WTC11 (cell line): ENCODE measurements around the gene AFF3. TPM values are rescaled to one million over a fixed set of nuclear protein-coding genes. Genes with fewer than 3 reads are reported as not detected.
A peak's percentile ranks its signal among the peaks of the same experiment; 100 is the strongest.

ENCODE experiments used
- ATAC-seq: fragments of 200-7000 bp; cut with Tn5 transposase; 2 replicates; pipeline ENCODE4 v1.10.0; 2021; ENCODE audit warnings: mild to moderate bottlenecking, moderate library complexity
- CTCF ChIA-PET: fragments of 300-600 bp; sonication (Branson Sonifier 250); formaldehyde crosslinking; loops from one replicate; lab custom pipeline; 2021; ENCODE audit warnings: antibody characterized with exemption; lab: Charles Lee
- POLR2A ChIA-PET: fragments of 350-600 bp; sonication (Branson Sonifier 250); formaldehyde crosslinking; loops from one replicate; lab custom pipeline; 2021; ENCODE audit warnings: antibody characterized with exemption; lab: Charles Lee
- DNase-seq: peaks from one replicate; pipeline ENCODE4 v3.0.0; 2021; ENCODE audit warnings: low spot score
- H3K27ac Mint-ChIP-seq: 2 replicates; pipeline ENCODE4 v1.8.0; 2021; ENCODE audit warnings: mixed read lengths
- H3K27me3 Mint-ChIP-seq: 2 replicates; pipeline ENCODE4 v1.8.0; 2021; ENCODE audit warnings: low read depth, mild to moderate bottlenecking, moderate library complexity, mixed read lengths
- H3K36me3 Mint-ChIP-seq: 2 replicates; pipeline ENCODE4 v1.8.0; 2021; ENCODE audit warnings: mixed read lengths
- H3K4me1 Mint-ChIP-seq: 2 replicates; pipeline ENCODE4 v1.8.0; 2022; ENCODE audit warnings: mixed read lengths
- H3K4me3 Mint-ChIP-seq: 2 replicates; pipeline ENCODE4 v1.8.0; 2021; ENCODE audit warnings: mild to moderate bottlenecking, moderate library complexity, mixed read lengths
- H3K9me3 Mint-ChIP-seq: 2 replicates; pipeline ENCODE4 v1.8.0; 2021; ENCODE audit warnings: mixed read lengths
- CBFB ChIP-seq: sonication (generic); formaldehyde crosslinking; IDR thresholded peaks from 2 replicates; pipeline ENCODE4 v1.8.1; 2022; ENCODE audit warnings: mild to moderate bottlenecking, low read depth, missing genetic modification reagents
- CREB1 ChIP-seq: sonication (generic); formaldehyde crosslinking; IDR thresholded peaks from 2 replicates; pipeline ENCODE4 v1.8.0; 2023; ENCODE audit warnings: mild to moderate bottlenecking, missing genetic modification reagents
- E2F5 ChIP-seq: sonication (generic); formaldehyde crosslinking; IDR thresholded peaks from 2 replicates; pipeline ENCODE4 v1.8.1; 2022; ENCODE audit warnings: mild to moderate bottlenecking, moderate library complexity, missing genetic modification reagents
- ETV6 ChIP-seq: sonication (generic); formaldehyde crosslinking; IDR thresholded peaks from 2 replicates; pipeline ENCODE4 v1.8.1; 2022; ENCODE audit warnings: mild to moderate bottlenecking, missing genetic modification reagents
- GABPB1 ChIP-seq: sonication (generic); formaldehyde crosslinking; IDR thresholded peaks from 2 replicates; pipeline ENCODE4 v1.8.1; 2023; ENCODE audit warnings: mild to moderate bottlenecking, missing genetic modification reagents
- JUN ChIP-seq: sonication (generic); formaldehyde crosslinking; IDR thresholded peaks from 2 replicates; pipeline ENCODE4 v1.8.0; 2023; ENCODE audit warnings: mild to moderate bottlenecking, missing genetic modification reagents
- MXD4 ChIP-seq: fragments of 250-450 bp; sonication (Bioruptor Pico); IDR thresholded peaks from 2 replicates; pipeline ENCODE4 v1.8.0; 2021; ENCODE audit warnings: mild to moderate bottlenecking, moderate library complexity, borderline replicate concordance
- NR2C2 ChIP-seq: sonication (generic); formaldehyde crosslinking; IDR thresholded peaks from 2 replicates; pipeline ENCODE4 v1.8.0; 2022; ENCODE audit warnings: mild to moderate bottlenecking, missing genetic modification reagents
- PRDM15 ChIP-seq: sonication (generic); formaldehyde crosslinking; IDR thresholded peaks from 2 replicates; pipeline ENCODE4 v1.8.0; 2022; ENCODE audit warnings: missing genetic modification reagents
- RELA ChIP-seq: sonication (generic); formaldehyde crosslinking; IDR thresholded peaks from 2 replicates; pipeline ENCODE4 v1.8.1; 2022; ENCODE audit warnings: missing genetic modification reagents, mild to moderate bottlenecking, borderline replicate concordance
- RORB ChIP-seq: fragments of 250-450 bp; sonication (Bioruptor Pico); IDR thresholded peaks from 2 replicates; pipeline ENCODE4 v1.9.0; 2021; ENCODE audit warnings: mild to moderate bottlenecking
- SMAD3 ChIP-seq: sonication (generic); formaldehyde crosslinking; IDR thresholded peaks from 2 replicates; pipeline ENCODE4 v1.8.0; 2022; ENCODE audit warnings: missing genetic modification reagents, mild to moderate bottlenecking, borderline replicate concordance
- USF1 ChIP-seq: sonication (generic); formaldehyde crosslinking; IDR thresholded peaks from 2 replicates; pipeline ENCODE4 v1.8.0; 2022; ENCODE audit warnings: mild to moderate bottlenecking, missing genetic modification reagents
- USF2 ChIP-seq: sonication (generic); formaldehyde crosslinking; IDR thresholded peaks from 2 replicates; pipeline ENCODE4 v1.8.1; 2023; ENCODE audit warnings: mild to moderate bottlenecking, missing genetic modification reagents, moderate library complexity
- ZBTB21 ChIP-seq: sonication (generic); formaldehyde crosslinking; IDR thresholded peaks from 2 replicates; pipeline ENCODE4 v1.8.1; 2023; ENCODE audit warnings: mild to moderate bottlenecking, missing genetic modification reagents, borderline replicate concordance
- ZMAT4 ChIP-seq: fragments of 250-450 bp; sonication (Bioruptor Pico); IDR thresholded peaks from 2 replicates; pipeline ENCODE4 v1.9.0; 2021; ENCODE audit warnings: mild to moderate bottlenecking
- ZNF121 ChIP-seq: sonication (generic); formaldehyde crosslinking; IDR thresholded peaks from 2 replicates; pipeline ENCODE4 v1.8.0; 2023; ENCODE audit warnings: missing genetic modification reagents
- ZNF219 ChIP-seq: sonication (generic); formaldehyde crosslinking; IDR thresholded peaks from 2 replicates; pipeline ENCODE4 v1.8.0; 2023; ENCODE audit warnings: missing genetic modification reagents, mild to moderate bottlenecking, borderline replicate concordance
- ZNF263 ChIP-seq: sonication (generic); formaldehyde crosslinking; IDR thresholded peaks from 2 replicates; pipeline ENCODE4 v1.8.1; 2022; ENCODE audit warnings: low read depth, mild to moderate bottlenecking, moderate library complexity, missing genetic modification reagents
- ZNF317 ChIP-seq: sonication (generic); formaldehyde crosslinking; IDR thresholded peaks from 2 replicates; pipeline ENCODE4 v1.8.1; 2023; ENCODE audit warnings: low read depth, mild to moderate bottlenecking, moderate library complexity, missing genetic modification reagents, borderline replicate concordance
- ZNF512 ChIP-seq: sonication (generic); formaldehyde crosslinking; IDR thresholded peaks from 2 replicates; pipeline ENCODE4 v1.8.1; 2022; ENCODE audit warnings: missing genetic modification reagents, borderline replicate concordance
- total RNA-seq: library from RNA; stranded (reverse); gene quantifications from 3 replicates; pipeline ENCODE4 v1.2.3, GENCODE V29; 2021

Gene AFF3
- total RNA-seq, 1 experiment from 2014 or later: 1.2 TPM

GRCh38 chr2:100067784-100068183 lies 74.6 kb downstream of the AFF3 start:
- no peak overlapping the region for H3K27ac Mint-ChIP-seq
- peaks cover 7% of the 10 kb centered on the region for H3K36me3 Mint-ChIP-seq
- peaks cover 11% of the 10 kb centered on the region for H3K9me3 Mint-ChIP-seq
- H3K27me3 Mint-ChIP-seq: peaks cover 3% of the 10 kb centered on the region; the same call in 1 of the 2 replicates
- DNase-seq: no peak
- no peak overlapping the region for H3K4me3 Mint-ChIP-seq
- POLR2A ChIA-PET: no interaction called here
- no peak for ATAC-seq
- CTCF ChIA-PET: interaction anchor here (0.7 to 1.2 kb wide), 3 partner anchors 109 to 195 kb away, joined by 3 to 4 read pairs (median 3); no protein-coding TSS in a partner anchor
- TF ChIP-seq JUN (CRISPR knock-in tag) (no peak), GABPB1 (peak; percentile 32; the same call in 1 of the 2 replicates), ZNF263 (no peak)
- TF ChIP-seq, all 79 proteins: peak for 1
- no peaks in the 10 kb centered on the region for H3K4me1 Mint-ChIP-seq

GRCh38 chr2:100066856-100067255 lies 75.5 kb downstream of the AFF3 start:
- CTCF ChIA-PET: no interaction called here
- no peak for DNase-seq
- Mint-ChIP-seq H3K4me3 (no peak overlapping the region), H3K27me3 (no peaks in the 10 kb centered on the region), H3K9me3 (peaks cover 14% of the 10 kb centered on the region), H3K27ac (no peak overlapping the region)
- POLR2A ChIA-PET: no interaction called here
- TF ChIP-seq SMAD3 (CRISPR knock-in tag): no peak
- TF ChIP-seq ZNF121 (CRISPR knock-in tag): no peak
- TF ChIP-seq ZBTB21 (CRISPR knock-in tag): no peak
- no peak for TF ChIP-seq NR2C2 (CRISPR knock-in tag)
- TF ChIP-seq PRDM15 (CRISPR knock-in tag): no peak
- no peak for TF ChIP-seq USF2
- no peak for TF ChIP-seq ETV6 (CRISPR knock-in tag)
- TF ChIP-seq CREB1: no peak
- no peak for TF ChIP-seq E2F5 (CRISPR knock-in tag)
- no peak for TF ChIP-seq RELA (CRISPR knock-in tag)
- no peak for TF ChIP-seq ZNF512 (CRISPR knock-in tag)
- TF ChIP-seq RORB (CRISPR knock-in tag): no peak
- no peak for TF ChIP-seq ZNF317 (CRISPR knock-in tag)
- TF ChIP-seq, all 79 proteins: peak for 0
- H3K36me3 Mint-ChIP-seq: peaks cover 11% of the 10 kb centered on the region
- H3K4me1 Mint-ChIP-seq: no peaks in the 10 kb centered on the region
- no peak for ATAC-seq

GRCh38 chr2:100066246-100066645 lies 76.1 kb downstream of the AFF3 start:
- no peaks in the 10 kb centered on the region for H3K4me1 Mint-ChIP-seq
- peaks cover 11% of the 10 kb centered on the region for H3K36me3 Mint-ChIP-seq
- DNase-seq: no peak
- no peaks in the 10 kb centered on the region for H3K27me3 Mint-ChIP-seq
- H3K27ac Mint-ChIP-seq: no peak overlapping the region
- TF ChIP-seq CBFB (CRISPR knock-in tag) (no peak), ZMAT4 (no peak), USF1 (no peak), ZNF219 (CRISPR knock-in tag) (no peak), MXD4 (CRISPR knock-in tag) (no peak)
- no peak overlapping the region for H3K4me3 Mint-ChIP-seq
- CTCF ChIA-PET: no interaction called here
- POLR2A ChIA-PET: no interaction called here
- ATAC-seq: no peak
- H3K9me3 Mint-ChIP-seq: peaks cover 14% of the 10 kb centered on the region
